SK-N-SH treated with all-trans-retinoic acid at 6 μM for 48 hours (cell line): ENCODE measurements around the gene ZAR1L.

Source experiments
- GLIS3 ChIP-seq: fragments of 250-450 bp; sonication (Bioruptor Pico); IDR thresholded peaks from 2 replicates; pipeline ENCODE4 v1.5.0; 2020; ENCODE audit warnings: mild to moderate bottlenecking, moderate library complexity
- RARB ChIP-seq: fragments of 250-450 bp; sonication (Bioruptor Pico); IDR thresholded peaks from 2 replicates; pipeline ENCODE4 v1.8.0; 2021; ENCODE audit warnings: mild to moderate bottlenecking, moderate library complexity
- ZFP3 ChIP-seq: fragments of 250-450 bp; sonication (Bioruptor Pico); IDR thresholded peaks from 2 replicates; pipeline ENCODE4 v1.5.0; 2020; ENCODE audit warnings: mild to moderate bottlenecking, moderate library complexity
- TF ChIP-seq, protein P1 (sequence below): fragments of 250-450 bp; sonication (Bioruptor Pico); IDR thresholded peaks from 2 replicates; pipeline ENCODE4 v1.5.1; 2020; ENCODE audit warnings: low read depth, mild to moderate bottlenecking, moderate library complexity
- TF ChIP-seq, protein P2 (sequence below): fragments of 250-450 bp; sonication (Bioruptor Pico); IDR thresholded peaks from 2 replicates; pipeline ENCODE4 v1.8.0; 2020; ENCODE audit warnings: mild to moderate bottlenecking, moderate library complexity, borderline replicate concordance

DNA sequence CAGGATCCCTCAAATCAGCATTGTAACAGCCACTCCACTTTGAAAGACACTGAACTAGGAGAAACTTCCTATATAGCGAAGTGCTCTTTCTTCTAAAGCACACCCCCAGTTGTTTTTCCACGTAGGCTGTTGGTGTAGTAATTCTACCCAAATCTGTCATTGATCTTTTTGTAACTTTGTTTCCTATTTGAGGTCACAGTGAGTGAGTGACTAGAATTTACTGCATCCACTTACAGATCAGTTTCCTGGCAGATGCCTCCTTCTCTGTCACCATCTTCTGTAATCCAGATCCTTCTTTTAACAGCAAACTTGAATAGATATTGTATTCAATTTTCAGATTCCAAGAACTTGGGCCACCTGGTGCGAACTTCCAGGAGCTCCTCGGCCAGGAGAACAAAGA is 15.3 kb downstream of the ZAR1L start:
- TF ChIP-seq, protein P1, sequence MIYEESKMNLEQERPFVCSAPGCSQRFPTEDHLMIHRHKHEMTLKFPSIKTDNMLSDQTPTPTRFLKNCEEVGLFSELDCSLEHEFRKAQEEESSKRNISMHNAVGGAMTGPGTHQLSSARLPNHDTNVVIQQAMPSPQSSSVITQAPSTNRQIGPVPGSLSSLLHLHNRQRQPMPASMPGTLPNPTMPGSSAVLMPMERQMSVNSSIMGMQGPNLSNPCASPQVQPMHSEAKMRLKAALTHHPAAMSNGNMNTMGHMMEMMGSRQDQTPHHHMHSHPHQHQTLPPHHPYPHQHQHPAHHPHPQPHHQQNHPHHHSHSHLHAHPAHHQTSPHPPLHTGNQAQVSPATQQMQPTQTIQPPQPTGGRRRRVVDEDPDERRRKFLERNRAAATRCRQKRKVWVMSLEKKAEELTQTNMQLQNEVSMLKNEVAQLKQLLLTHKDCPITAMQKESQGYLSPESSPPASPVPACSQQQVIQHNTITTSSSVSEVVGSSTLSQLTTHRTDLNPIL (CRISPR knock-in tag) = no peak
- no peak for TF ChIP-seq RARB
- TF ChIP-seq, protein P2, sequence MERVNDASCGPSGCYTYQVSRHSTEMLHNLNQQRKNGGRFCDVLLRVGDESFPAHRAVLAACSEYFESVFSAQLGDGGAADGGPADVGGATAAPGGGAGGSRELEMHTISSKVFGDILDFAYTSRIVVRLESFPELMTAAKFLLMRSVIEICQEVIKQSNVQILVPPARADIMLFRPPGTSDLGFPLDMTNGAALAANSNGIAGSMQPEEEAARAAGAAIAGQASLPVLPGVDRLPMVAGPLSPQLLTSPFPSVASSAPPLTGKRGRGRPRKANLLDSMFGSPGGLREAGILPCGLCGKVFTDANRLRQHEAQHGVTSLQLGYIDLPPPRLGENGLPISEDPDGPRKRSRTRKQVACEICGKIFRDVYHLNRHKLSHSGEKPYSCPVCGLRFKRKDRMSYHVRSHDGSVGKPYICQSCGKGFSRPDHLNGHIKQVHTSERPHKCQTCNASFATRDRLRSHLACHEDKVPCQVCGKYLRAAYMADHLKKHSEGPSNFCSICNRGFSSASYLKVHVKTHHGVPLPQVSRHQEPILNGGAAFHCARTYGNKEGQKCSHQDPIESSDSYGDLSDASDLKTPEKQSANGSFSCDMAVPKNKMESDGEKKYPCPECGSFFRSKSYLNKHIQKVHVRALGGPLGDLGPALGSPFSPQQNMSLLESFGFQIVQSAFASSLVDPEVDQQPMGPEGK = no peak
- no peak for TF ChIP-seq GLIS3
- no peak for TF ChIP-seq ZFP3 (CRISPR knock-in tag)
